CD4-positive, alpha-beta T cell treated with Interleukin-6 at 100 ng/mL for 8 hours (primary cell): Measurements from ENCODE around the gene CRADD.

ENCODE experiments used
- DNase-seq: peaks from one replicate; pipeline ENCODE4 v3.0.0-alpha.2; 2020; ENCODE audit warnings: mixed read lengths, low spot score

The CRADD gene

GRCh38 chr12:93808169-93808899, 131.2 kb downstream of the CRADD start:
- DNase-seq = no peak

- no peak for DNase-seq
These were observed 135.5 kb downstream of the CRADD start for GRCh38 chr12:93812626-93813025.

- no peak for DNase-seq
These were observed 136.0 kb downstream of the CRADD start for GRCh38 chr12:93813186-93813585.

- no peak for DNase-seq
These were observed 137.0 kb downstream of the CRADD start for GRCh38 chr12:93813972-93814821.

GRCh38 chr12:93818488-93819049, 141.4 kb downstream of the CRADD start:
- no peak for DNase-seq

GRCh38 chr12:93819050-93819491, 141.9 kb downstream of the CRADD start:
- DNase-seq = no peak

- DNase-seq = no peak
These were observed 146.6 kb downstream of the CRADD start for GRCh38 chr12:93823616-93824391.

- no peak for DNase-seq
These were observed 147.6 kb downstream of the CRADD start for GRCh38 chr12:93824514-93825500.

GRCh38 chr12:93825501-93825888, 148.3 kb downstream of the CRADD start:
- DNase-seq = no peak

GRCh38 chr12:93825931-93826555, 148.9 kb downstream of the CRADD start:
- DNase-seq = no peak

- DNase-seq = no peak
These were observed 150.0 kb downstream of the CRADD start for GRCh38 chr12:93827179-93827578.

- DNase-seq = no peak
These were observed 150.5 kb downstream of the CRADD start for GRCh38 chr12:93827669-93828068.

GRCh38 chr12:93829016-93829415, 151.8 kb downstream of the CRADD start:
- DNase-seq = no peak

- no peak for DNase-seq
These were observed 154.2 kb downstream of the CRADD start for GRCh38 chr12:93831374-93831773.

- no peak for DNase-seq
These were observed 155.0 kb downstream of the CRADD start for GRCh38 chr12:93832131-93832530.

GRCh38 chr12:93833946-93834345, 156.8 kb downstream of the CRADD start:
- DNase-seq = no peak

GRCh38 chr12:93836620-93837260, 159.6 kb downstream of the CRADD start:
- DNase-seq = no peak

- DNase-seq = no peak
These were observed 161.0 kb downstream of the CRADD start for GRCh38 chr12:93838193-93838592.

GRCh38 chr12:93839064-93839463, 161.9 kb downstream of the CRADD start:
- DNase-seq = no peak

GRCh38 chr12:93841671-93842070, 164.5 kb downstream of the CRADD start:
- DNase-seq = no peak
